NCI-H345 treated with DMSO at 0.1 percent for 48 hours (cell line): ENCODE measurements around the gene MSANTD1.

Experiments used
- DNase-seq: peaks from one replicate; lab custom pipeline; 2025; ENCODE audit not compliant: unreplicated experiment; lab: John Stamatoyannopoulos, UW

The MSANTD1 gene

DNA sequence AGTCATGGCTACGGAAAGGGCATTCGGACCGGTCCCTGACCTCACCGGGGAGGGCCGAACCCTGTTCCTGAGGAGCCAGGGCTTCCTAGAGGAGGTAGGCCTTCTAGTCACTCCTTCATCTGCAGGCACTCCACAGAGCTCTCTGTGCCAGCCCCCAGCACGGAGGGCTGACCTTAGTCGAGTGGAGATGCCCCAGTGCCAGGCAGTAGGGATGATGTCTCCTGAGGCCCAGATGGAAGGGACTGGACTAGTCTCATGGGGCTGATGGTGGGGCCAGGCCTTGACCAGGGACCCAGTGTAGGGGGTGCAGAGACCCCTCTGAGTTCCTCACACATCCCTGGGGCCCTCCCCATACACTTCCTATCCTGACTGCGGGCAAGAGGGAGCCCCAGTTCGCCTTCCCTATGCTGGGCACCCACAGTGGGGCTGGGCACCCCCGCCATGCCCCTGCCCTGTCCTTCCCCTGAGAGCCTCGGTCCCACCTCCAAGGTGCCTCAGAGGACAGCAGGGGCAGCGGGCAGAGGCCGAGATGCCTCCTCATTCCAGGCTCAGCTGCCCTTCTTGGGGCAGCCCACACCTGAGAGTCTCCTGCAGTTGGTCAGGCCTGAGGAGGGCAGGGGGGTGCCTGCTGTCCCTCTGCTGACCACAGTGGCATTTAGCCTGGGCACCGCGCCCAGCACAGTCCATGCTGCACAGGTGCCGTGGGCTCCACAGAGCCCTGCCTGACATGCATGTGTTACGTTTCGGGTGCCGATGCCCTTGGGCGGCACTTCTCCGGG lies 1.4 kb upstream of the MSANTD1 start:
- no peak for DNase-seq

- no peak for DNase-seq
Measured at GRCh38 chr4:3248178-3248480, 830 bp upstream of the MSANTD1 start.

DNA sequence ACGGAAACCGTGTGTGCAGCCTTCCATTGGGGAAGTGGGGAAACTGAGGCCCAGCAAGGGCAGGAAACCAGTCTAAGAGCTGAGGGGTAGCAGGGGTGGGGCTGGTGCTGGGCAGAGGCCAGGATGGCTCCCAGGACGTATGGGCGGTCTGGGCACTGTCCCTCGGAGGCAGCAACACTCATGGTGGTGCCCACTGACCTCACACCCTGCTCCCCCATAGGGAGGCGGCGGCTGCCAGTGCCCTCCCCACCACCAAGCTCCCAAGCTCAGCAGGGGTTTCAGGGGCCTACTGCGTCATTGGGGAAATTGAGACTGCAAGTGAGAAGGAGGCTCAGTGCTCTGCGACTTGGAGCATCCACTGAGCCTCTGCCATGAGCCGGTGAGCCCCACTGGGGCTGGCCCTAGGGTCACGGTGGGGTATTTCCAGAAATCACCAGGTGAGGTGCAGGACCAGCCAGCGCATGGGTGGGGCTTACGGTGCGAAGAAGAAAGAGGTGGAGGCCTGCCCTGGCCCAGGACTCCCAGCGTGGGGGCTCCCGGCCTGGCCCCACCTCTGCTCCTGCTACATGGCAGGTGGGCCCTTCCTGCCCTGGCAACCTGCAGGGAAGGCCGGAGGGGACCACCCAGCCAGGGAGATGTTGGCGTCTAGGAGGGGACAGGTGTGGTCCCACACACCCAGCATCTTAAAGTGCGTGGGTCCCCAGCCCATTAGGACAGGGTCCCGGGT lies 915 bp downstream of the MSANTD1 start:
- DNase-seq, result no peak

DNA sequence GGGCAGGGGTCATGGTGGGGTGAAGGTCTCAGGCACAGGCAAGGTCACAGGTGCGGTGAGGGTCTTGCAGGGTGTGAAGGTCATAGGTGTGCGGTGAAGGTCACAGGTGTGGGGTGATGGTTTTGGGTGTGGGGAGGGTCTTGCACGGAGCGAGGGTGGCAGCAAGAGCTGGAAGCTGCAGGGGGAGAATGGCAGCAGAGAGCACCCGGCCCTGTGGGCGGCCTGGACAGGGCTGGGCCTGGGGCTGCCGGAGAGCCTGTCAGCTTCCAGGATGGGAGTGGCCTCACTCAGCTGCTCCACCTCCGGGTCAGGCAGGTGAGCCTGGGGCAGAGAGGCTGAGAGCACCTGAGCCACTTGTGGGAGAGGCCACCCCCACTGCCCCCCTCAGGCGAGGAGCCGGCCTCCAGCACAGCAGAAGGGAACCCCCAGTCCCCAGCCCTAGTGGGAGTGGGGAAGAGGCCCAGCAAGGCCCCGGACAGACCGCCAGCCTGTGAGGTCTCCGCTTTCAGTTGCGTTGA lies 1.5 kb downstream of the MSANTD1 start:
- no peak for DNase-seq

- DNase-seq, result no peak
Measured at GRCh38 chr4:3250956-3251690, 2.2 kb downstream of the MSANTD1 start.

- no peak for DNase-seq
Measured at GRCh38 chr4:3251691-3252479, 2.9 kb downstream of the MSANTD1 start.

DNA sequence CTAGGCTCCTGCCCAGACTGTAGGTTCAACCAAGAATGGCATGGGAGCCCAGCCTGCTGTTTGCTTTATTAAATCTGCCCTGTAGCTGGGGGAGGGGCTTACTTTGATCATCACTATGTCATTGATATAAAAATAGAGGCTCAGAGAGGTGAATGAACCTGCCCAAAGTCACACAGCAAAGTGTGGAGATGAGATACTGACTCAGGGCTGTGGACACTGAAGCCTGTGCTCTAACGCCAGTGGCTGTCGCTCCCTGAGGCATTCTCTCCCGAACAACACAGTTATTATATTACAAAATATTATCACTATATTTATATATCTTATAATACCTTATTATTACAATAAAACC lies 3.5 kb downstream of the MSANTD1 start:
- DNase-seq, result no peak

DNA sequence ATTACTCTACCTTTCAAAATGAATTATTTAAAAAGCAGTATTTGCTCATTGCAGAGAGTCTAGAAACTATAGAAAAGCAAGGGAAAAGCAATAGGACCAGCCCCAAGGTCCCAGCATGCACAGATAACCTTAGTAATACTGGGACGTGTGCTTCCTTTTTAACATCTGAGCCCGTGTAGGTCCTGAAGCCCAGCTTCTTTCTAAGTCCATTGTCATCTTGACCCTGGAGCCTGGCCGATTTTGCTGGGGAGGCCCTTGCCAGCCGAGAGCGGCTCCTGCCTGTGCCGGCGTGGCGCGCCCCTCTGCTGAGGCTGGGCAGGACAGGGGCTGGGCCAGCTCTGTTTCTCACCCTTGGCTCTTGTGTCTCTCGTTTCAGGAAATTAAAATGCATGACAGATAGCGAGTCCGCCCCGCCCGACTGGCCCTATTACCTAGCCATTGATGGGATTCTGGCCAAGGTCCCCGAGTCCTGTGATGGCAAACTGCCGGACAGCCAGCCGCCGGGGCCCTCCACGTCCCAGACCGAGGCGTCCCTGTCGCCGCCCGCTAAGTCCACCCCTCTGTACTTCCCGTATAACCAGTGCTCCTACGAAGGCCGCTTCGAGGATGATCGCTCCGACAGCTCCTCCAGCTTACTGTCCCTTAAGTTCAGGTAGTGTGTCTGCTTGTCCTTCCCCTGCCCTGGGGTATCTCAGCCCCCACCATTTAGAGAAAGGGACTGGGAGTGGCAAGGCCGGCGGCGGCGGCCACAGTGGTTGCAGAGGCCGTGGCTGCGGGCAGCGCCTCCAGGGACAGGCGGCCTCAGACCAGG lies 4.1 kb downstream of the MSANTD1 start:
- DNase-seq, result no peak

DNA sequence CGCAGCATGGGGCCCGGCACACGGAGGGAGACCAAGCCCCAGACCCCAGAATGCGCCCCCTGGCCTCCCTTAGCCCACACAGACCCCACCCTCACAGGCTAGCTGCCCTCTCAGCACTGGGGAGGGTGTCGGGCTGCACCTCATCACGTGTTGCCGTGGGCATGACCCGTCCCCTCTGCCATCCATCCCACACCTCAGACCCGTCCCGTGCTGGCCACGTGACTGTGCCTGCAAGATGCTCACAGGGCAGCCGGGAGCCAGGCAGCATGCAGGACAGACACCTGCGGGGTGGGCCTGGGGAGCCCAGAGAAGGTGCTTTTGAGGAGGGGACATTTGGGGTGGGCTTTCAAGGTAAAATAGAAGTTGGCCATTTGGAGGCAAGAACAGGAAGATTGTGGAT lies 4.8 kb downstream of the MSANTD1 start:
- no peak for DNase-seq

DNA sequence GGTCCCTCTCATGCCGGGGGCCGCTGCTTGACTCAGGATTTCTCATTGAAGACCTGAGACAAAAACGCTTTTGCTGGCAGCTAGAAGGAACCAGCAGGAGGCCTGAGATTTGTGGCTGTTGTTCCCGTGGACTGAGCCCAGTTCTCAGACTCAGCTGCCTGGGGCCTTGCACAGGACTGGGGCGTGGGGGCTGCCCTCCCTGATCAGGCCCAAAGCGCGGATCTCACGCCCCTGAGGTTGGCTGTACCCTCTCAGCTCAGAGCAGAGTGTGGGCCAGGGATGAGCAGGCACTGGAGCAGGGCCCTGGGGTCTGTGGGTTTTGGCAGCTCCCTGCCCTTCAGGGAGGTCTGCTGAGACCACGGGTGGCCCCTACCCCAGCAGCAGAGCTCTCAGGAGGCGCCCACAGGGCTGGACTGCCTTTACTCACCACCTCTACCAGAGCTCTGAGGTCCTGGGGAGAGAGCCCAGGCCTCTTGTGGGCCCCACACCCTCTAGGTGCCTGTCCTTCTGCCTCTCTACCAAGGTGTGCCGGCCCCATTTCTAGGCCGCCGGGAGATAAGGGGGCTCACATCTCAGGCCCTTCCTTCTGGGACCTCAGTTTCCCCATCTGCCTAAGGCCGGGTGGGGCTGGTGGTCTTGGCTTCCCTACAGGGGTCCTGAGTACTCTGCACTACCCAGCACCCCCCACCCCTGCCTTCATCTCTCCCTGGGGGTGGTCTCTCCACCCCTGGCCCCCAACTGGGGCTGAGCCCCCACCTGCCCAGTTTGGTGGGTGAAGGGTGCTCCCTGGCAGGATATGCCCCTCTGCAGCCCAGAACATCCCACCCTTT lies 5.6 kb downstream of the MSANTD1 start:
- DNase-seq, result no peak

DNA sequence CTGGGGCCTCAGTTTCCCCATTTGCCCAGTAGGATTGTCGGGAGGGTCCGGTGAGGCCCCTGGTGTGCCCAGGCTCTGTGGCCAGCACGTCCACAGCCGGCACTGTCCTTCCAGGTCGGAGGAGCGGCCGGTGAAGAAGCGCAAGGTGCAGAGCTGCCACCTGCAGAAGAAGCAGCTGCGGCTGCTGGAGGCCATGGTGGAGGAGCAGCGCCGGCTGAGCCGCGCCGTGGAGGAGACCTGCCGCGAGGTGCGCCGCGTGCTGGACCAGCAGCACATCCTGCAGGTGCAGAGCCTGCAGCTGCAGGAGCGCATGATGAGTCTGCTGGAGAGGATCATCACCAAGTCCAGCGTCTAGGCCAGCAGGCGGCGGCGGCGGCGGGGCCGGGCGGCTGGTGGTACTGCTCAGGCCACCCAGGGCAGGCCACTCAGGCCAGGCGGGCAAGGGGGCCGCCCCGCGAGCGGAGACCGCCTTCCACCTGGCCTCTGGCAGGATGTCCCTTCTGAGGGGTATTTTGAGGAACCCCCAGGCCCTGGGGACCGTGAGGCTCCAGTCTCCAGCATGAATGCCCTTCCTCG lies 6.7 kb downstream of the MSANTD1 start:
- no peak for DNase-seq

DNA sequence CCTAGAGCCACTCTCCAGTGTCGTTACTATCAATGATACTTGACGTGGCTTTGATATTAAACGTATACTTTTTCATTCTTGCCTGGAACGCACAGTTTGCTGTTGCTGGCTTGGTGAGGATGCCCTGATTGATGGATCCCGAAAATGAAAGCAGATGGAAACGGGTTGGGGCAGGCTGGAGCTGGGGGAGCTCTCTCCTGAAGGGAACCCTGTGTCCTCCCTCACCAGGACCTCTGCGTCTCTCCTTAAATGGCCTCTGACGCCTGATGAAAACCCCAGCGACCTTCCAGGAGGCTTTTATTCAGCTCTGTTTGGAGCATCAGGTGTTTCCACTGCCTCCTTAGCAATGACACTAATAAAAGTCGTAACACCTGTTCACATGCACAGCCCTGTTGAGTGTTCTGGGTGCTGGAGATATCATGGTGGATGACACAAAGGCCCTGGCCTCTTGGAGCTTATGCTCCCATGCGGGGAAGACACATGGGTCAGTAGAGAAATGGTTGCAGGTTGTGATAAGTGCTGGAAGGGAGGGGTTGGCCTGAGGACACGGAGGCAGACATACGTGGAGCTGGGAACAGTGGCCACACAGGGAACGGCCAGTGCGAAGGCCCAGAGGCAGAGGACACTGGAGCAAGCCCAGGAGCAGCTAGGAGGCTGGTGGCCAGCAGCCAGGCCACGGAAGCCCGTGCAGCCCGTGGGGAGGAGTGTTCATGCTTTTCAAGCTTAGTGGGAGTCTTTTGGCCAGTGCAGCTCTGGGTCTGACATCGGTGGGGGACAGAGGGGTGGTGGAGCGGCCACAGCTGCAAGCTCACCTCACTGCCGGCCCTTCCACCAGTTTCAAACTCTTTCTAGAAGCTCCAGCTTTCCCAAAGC lies 7.5 kb downstream of the MSANTD1 start:
- no peak for DNase-seq

- peak; percentile 51 for DNase-seq
Measured at GRCh38 chr4:3257103-3257555, 8.2 kb downstream of the MSANTD1 start.

GRCh38 chr4:3257556-3258482 lies 8.9 kb downstream of the MSANTD1 start:
- no peak for DNase-seq

GRCh38 chr4:3261411-3262207 lies 12.7 kb downstream of the MSANTD1 start:
- DNase-seq, result no peak
